Fibroblast of lung (primary cell): ENCODE results near the gene GOLGA7B. TPM values are rescaled to one million over a fixed set of nuclear protein-coding genes. Genes with fewer than 3 reads are reported as not detected.

Experiments used
- DNase-seq, 2 donors: peaks; one replicate each; pipeline versions ENCODE4 v3.0.0 to v3.0.0-alpha.2; 2010; ENCODE audit warnings: low read depth in 2 of 2
- H2AFZ ChIP-seq: 2 replicates; pipeline ENCODE4 v1.5.1; 2012; ENCODE audit warnings: low read length, control low read depth, inconsistent platforms
- H3K27ac ChIP-seq: 2 replicates; pipeline ENCODE4 v1.5.1; 2011; ENCODE audit warnings: low read length, control low read depth; ENCODE audit not compliant: insufficient read depth
- H3K27me3 ChIP-seq: 2 replicates; pipeline ENCODE4 v1.5.1; 2011; ENCODE audit warnings: mild to moderate bottlenecking, low read length; ENCODE audit not compliant: control insufficient read depth, insufficient read depth
- H3K36me3 ChIP-seq: 2 replicates; pipeline ENCODE4 v1.5.1; 2011; ENCODE audit warnings: low read length; ENCODE audit not compliant: control insufficient read depth, insufficient read depth
- H3K4me1 ChIP-seq: 2 replicates; pipeline ENCODE4 v1.5.1; 2011; ENCODE audit warnings: low read length; ENCODE audit not compliant: control insufficient read depth, insufficient read depth; ENCODE audit errors: extremely low read depth
- H3K4me2 ChIP-seq: 2 replicates; pipeline ENCODE4 v1.5.1; 2011; ENCODE audit warnings: low read length, control low read depth; ENCODE audit not compliant: insufficient read depth; ENCODE audit errors: extremely low read depth
- H3K4me3 ChIP-seq, 4 experiments: fragments of 200-600 bp in 1 of 4; sonication (generic) in 1 of 4; replicated peaks in 1 of 4; 2 replicates each; pipeline ENCODE4 v1.5.1; 2011 to 2016; ENCODE audit warnings: low read length in 4 of 4, low read depth in 3 of 4, mild to moderate bottlenecking in 3 of 4, control low read depth in 2 of 4, inconsistent platforms in 1 of 4, mixed read lengths in 1 of 4; ENCODE audit not compliant: insufficient read depth in 1 of 4; ENCODE audit errors: control extremely low read depth in 1 of 4
- H3K79me2 ChIP-seq: 2 replicates; pipeline ENCODE4 v1.5.1; 2012; ENCODE audit warnings: mild to moderate bottlenecking, low read length, inconsistent platforms; ENCODE audit not compliant: control insufficient read depth, insufficient read depth
- H3K9ac ChIP-seq: 2 replicates; pipeline ENCODE4 v1.5.1; 2011; ENCODE audit warnings: mild to moderate bottlenecking, low read length, control low read depth; ENCODE audit not compliant: insufficient read depth
- H3K9me3 ChIP-seq: 2 replicates; pipeline ENCODE4 v1.5.1; 2012; ENCODE audit warnings: low read depth, low read length; ENCODE audit not compliant: control insufficient read depth, insufficient read depth
- H4K20me1 ChIP-seq: 2 replicates; pipeline ENCODE4 v1.5.1; 2011; ENCODE audit warnings: low read length; ENCODE audit not compliant: control insufficient read depth, insufficient read depth; ENCODE audit errors: extremely low read depth
- EZH2 ChIP-seq: IDR thresholded peaks from 2 replicates; pipeline ENCODE4 v1.5.1; 2012; ENCODE audit warnings: low read length, control low read depth, mild to moderate bottlenecking; ENCODE audit errors: missing control alignments
- polyA plus RNA-seq, 2 donors: library from polyadenylated mRNA; depleted of rRNA in 1 of 2; stranded (reverse) in 1 of 2; unstranded in 1 of 2; fragments of >200 nt; gene quantifications; 2 replicates each; pipeline ENCODE4 v1.2.1, GENCODE V29; 2011 to 2012; ENCODE audit warnings: missing spikeins in 1 of 2
- total RNA-seq: library from RNA; depleted of rRNA; stranded (reverse); fragments of >200 nt; gene quantifications from 2 replicates; pipeline ENCODE4 v1.2.1, GENCODE V29; 2014
- TF ChIP-seq, protein P1 (sequence below), 2 donors: IDR thresholded peaks in 1 of 2; conservative IDR thresholded peaks in 1 of 2; 1 replicate in 1 of 2; 2 replicates in 1 of 2; pipeline ENCODE4 v1.5.1; 2011 to 2012; ENCODE audit warnings: low read length in 2 of 2, control low read depth in 1 of 2, inconsistent platforms in 1 of 2, low read depth in 1 of 2, mild to moderate bottlenecking in 1 of 2

Gene GOLGA7B
- total and polyA plus RNA-seq, 2 donors (not counting 1 experiment from before 2014, with no cell fraction given) = under 0.01 TPM; not detected in 1

DNA sequence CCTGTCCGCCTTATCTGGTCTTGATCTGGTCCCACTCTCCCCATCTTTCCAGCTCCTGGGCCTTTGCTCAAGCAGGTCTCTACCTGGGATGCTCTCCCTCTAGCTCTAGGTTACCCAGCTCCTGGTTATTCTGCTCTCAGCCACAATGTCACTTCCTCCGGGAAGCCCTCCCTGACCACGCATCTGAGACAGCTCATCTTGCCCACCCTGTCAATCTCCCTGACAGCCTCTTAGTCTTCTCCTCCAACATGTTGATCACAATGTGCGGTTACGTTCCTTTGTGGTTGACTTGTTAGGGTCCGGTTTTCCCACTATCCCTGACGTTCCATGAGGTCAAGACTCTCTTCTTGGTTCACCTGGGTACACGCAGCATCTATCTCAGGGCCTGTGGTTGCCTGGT is 55.6 kb downstream of the GOLGA7B start:
- Histone ChIP-seq H3K4me3 (no peak overlapping the region), H3K9me3 (no peaks in the 10 kb centered on the region), H4K20me1 (no peaks in the 10 kb centered on the region), H2AFZ (no peak overlapping the region), H3K9ac (no peak overlapping the region), H3K79me2 (no peaks in the 10 kb centered on the region), H3K27me3 (no peaks in the 10 kb centered on the region), H3K4me1 (no peaks in the 10 kb centered on the region), H3K36me3 (no peaks in the 10 kb centered on the region), H3K4me2 (no peak overlapping the region), H3K27ac (no peak overlapping the region)
- DNase-seq = no peak
- TF ChIP-seq, protein P1, sequence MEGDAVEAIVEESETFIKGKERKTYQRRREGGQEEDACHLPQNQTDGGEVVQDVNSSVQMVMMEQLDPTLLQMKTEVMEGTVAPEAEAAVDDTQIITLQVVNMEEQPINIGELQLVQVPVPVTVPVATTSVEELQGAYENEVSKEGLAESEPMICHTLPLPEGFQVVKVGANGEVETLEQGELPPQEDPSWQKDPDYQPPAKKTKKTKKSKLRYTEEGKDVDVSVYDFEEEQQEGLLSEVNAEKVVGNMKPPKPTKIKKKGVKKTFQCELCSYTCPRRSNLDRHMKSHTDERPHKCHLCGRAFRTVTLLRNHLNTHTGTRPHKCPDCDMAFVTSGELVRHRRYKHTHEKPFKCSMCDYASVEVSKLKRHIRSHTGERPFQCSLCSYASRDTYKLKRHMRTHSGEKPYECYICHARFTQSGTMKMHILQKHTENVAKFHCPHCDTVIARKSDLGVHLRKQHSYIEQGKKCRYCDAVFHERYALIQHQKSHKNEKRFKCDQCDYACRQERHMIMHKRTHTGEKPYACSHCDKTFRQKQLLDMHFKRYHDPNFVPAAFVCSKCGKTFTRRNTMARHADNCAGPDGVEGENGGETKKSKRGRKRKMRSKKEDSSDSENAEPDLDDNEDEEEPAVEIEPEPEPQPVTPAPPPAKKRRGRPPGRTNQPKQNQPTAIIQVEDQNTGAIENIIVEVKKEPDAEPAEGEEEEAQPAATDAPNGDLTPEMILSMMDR (conservative IDR thresholded peaks at IDR 0.05 in 1 of 2, IDR thresholded peaks at IDR 0.05 in 1 of 2; ENCODE audit: low read depth in 1 of 2, low read length in 2 of 2) = no peak

DNA sequence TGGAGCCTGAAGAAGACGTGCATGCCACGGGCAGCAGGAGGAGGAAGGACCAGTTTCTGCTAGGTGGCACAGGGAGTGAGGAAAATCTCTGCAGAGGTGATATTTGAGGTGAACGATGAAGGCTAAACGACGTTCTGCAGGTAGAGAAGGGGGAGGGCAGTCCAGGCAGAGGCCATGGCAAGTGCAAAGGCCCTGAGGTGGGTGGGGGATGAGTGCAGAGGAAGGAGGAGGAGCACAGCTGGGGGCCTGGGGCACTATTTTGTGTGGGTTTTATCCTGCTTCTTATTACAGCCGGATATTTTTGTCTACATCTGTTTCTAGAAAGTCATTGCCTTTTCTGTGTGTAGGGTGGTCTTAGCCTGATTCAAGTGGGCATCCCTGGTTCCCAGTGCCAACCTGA is 57.6 kb downstream of the GOLGA7B start:
- Histone ChIP-seq H2AFZ (no peak overlapping the region), H3K79me2 (no peaks in the 10 kb centered on the region), H4K20me1 (no peaks in the 10 kb centered on the region), H3K9me3 (no peaks in the 10 kb centered on the region), H3K36me3 (no peaks in the 10 kb centered on the region), H3K4me2 (no peak overlapping the region), H3K27me3 (no peaks in the 10 kb centered on the region), H3K9ac (no peak overlapping the region), H3K27ac (no peak overlapping the region), H3K4me3 (no peak overlapping the region), H3K4me1 (no peaks in the 10 kb centered on the region)
- TF ChIP-seq, protein P1 (conservative IDR thresholded peaks at IDR 0.05 in 1 of 2, IDR thresholded peaks at IDR 0.05 in 1 of 2; ENCODE audit: low read depth in 1 of 2, low read length in 2 of 2) = no peak
- no peak for TF ChIP-seq EZH2
- no peak for DNase-seq

DNA sequence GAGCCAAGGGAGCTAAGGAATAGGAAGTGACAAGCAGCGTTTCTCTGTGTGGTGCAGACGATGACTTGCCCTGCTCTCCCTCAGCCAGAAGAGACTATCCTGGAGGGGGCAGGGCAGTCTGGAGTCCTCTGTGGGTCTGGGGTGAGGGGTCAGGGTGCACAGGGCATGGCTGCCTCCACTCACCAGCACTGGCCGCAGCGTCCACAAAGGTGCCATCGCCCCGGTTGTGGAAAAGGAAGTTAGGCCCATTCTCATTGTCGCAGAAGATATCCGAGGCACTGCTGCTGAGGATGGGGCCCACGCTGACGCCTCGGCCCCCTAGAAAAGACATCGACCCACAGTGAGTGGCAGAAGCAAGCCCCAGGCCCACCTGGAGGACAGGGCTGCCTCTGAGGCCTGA is 58.2 kb downstream of the GOLGA7B start:
- Histone ChIP-seq H3K9ac (no peak overlapping the region), H3K9me3 (no peaks in the 10 kb centered on the region), H3K27ac (no peak overlapping the region), H3K4me3 (no peak overlapping the region), H4K20me1 (no peaks in the 10 kb centered on the region), H3K36me3 (no peaks in the 10 kb centered on the region), H3K4me2 (no peak overlapping the region), H3K4me1 (no peaks in the 10 kb centered on the region), H2AFZ (no peak overlapping the region), H3K79me2 (no peaks in the 10 kb centered on the region), H3K27me3 (peaks cover 3% of the 10 kb centered on the region)
- no peak for DNase-seq
- TF ChIP-seq, protein P1 (conservative IDR thresholded peaks at IDR 0.05 in 1 of 2, IDR thresholded peaks at IDR 0.05 in 1 of 2; ENCODE audit: low read depth in 1 of 2, low read length in 2 of 2) = no peak
- no peak for TF ChIP-seq EZH2
